ENCODE data around the gene ZNF311. TPM values are rescaled to one million over a fixed set of nuclear protein-coding genes. Genes with fewer than 3 reads are reported as not detected.

ZNF311 gene
- total RNA-seq, 1 donor from 2014 or later = 2.6 TPM

DNA sequence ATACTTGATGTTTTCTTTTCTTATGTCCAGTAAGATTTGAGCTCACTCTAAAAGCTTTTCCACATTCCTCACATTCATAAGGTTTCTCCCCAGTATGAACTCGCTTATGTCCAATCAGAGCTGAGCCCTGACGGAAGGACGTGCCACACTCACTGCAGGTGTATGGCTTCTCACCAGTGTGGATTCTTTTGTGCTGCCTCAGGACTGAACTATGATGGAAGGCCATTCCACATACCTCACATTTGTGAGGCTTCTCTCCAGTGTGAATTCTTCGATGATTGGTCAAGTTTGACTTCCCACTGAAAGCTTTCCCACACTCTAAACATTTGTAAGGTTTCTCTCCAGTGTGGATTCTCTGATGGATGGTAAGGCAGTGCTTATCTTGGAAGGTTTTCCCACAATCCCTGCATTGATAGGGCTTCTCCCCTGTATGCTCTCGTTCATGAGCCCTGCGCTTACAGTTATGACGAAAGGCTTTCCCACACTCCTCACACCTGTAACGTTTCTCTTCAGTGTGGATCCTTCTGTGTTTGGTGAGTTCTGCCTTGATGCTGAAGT lies 9.9 kb downstream of the ZNF311 start:
- DNase-seq (ENCODE audit: low read depth) = no peak

DNA sequence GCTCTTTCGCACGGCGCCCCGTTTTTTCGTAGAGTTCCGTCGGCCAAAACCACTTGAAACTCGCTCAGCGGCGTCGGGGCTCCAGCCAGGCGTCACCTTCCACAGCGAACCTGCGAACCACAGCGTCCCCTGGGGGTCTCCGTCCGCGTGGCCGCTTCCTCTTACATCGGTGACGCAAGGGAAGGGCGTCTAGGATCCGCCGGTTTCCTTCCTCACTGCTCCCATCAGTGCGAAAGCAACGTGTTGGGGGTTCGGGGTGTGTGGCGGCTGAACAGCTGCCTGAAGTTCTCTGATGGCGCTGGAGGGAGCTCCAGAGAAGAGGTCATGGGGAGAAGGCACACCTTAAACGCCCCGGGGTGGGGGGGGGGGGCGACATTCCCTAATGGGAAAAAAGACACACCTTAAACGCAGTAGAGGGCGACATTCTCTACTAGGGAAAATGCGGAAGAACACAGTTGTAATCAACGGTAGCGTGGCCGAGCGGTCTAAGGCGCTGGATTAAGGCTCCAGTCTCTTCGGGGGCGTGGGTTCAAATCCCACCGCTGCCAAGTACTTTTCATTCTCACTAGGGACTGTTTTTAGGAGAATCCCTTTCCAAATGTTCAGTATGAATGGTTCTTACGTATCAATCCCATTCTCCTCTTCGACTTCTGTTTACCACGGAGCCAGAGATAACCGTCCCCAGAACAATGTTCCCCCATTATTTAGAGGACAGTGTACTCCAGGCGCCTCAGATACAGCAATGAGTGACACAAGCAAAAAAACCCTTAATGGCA lies 16.4 kb downstream of the ZNF311 start:
- no peaks in the 10 kb centered on the region for H3K27me3 ChIP-seq (ENCODE audit: control insufficient read depth, insufficient read depth, low read length)
- no peaks in the 10 kb centered on the region for H3K36me3 ChIP-seq (ENCODE audit: control insufficient read depth, insufficient read depth, low read length)
- TF ChIP-seq, protein P1, sequence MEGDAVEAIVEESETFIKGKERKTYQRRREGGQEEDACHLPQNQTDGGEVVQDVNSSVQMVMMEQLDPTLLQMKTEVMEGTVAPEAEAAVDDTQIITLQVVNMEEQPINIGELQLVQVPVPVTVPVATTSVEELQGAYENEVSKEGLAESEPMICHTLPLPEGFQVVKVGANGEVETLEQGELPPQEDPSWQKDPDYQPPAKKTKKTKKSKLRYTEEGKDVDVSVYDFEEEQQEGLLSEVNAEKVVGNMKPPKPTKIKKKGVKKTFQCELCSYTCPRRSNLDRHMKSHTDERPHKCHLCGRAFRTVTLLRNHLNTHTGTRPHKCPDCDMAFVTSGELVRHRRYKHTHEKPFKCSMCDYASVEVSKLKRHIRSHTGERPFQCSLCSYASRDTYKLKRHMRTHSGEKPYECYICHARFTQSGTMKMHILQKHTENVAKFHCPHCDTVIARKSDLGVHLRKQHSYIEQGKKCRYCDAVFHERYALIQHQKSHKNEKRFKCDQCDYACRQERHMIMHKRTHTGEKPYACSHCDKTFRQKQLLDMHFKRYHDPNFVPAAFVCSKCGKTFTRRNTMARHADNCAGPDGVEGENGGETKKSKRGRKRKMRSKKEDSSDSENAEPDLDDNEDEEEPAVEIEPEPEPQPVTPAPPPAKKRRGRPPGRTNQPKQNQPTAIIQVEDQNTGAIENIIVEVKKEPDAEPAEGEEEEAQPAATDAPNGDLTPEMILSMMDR (IDR thresholded peaks at IDR 0.05; ENCODE audit: insufficient read depth, low read length, poor library complexity, severe bottlenecking) = peak; percentile 63
- DNase-seq (ENCODE audit: low read depth) = no peak
- H3K4me3 ChIP-seq (ENCODE audit: low read depth, low read length) = peak overlapping the region; percentile 42

More for the DNA sequence above, 9.9 kb downstream of the ZNF311 start:
- Histone ChIP-seq H3K27me3 (ENCODE audit: control insufficient read depth, insufficient read depth, low read length) (no peaks in the 10 kb centered on the region), H3K4me3 (ENCODE audit: low read depth, low read length) (no peak overlapping the region), H3K36me3 (ENCODE audit: control insufficient read depth, insufficient read depth, low read length) (no peaks in the 10 kb centered on the region)
- TF ChIP-seq, protein P1 (IDR thresholded peaks at IDR 0.05; ENCODE audit: insufficient read depth, low read length, poor library complexity, severe bottlenecking) = no peak

DNA sequence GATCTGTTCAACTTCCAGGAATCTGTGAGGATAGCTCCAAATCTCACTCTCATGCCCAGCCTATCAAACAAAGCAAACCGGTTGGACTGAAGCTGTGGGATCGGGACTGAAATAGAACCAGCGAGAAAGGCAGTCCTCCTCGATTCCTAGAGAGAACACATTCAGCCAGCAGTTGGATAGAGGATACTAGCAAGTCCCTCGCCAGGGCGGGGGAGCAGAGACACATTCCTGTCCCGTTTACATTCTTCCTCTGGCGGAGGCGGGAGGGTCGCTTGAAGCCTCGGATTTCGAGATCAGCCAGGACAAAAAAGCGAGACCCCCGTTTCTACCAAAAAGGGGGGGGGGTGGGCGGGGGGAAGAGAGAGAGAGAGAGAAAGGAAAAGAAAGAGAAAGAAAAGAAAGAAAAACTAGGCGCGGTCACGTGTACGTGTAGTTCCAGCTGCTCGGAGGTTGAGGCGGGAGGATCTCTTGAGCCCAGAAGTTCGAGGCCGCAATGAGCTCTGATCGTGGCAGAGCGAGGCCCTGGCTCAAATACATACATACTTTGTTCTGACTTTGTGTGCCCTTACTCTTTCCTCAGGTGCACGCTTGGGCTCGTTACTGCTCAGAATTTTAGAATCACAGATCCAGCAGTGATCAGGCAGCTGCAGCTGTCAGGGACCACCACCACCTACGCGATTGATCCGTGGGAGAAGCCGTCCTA lies 19.5 kb downstream of the ZNF311 start:
- no peaks in the 10 kb centered on the region for H3K27me3 ChIP-seq (ENCODE audit: control insufficient read depth, insufficient read depth, low read length)
- TF ChIP-seq, protein P1 (IDR thresholded peaks at IDR 0.05; ENCODE audit: insufficient read depth, low read length, poor library complexity, severe bottlenecking) = no peak
- DNase-seq (ENCODE audit: low read depth) = peak; percentile 93
- no peaks in the 10 kb centered on the region for H3K36me3 ChIP-seq (ENCODE audit: control insufficient read depth, insufficient read depth, low read length)
- H3K4me3 ChIP-seq (ENCODE audit: low read depth, low read length) = peak overlapping the region; percentile 39

DNA sequence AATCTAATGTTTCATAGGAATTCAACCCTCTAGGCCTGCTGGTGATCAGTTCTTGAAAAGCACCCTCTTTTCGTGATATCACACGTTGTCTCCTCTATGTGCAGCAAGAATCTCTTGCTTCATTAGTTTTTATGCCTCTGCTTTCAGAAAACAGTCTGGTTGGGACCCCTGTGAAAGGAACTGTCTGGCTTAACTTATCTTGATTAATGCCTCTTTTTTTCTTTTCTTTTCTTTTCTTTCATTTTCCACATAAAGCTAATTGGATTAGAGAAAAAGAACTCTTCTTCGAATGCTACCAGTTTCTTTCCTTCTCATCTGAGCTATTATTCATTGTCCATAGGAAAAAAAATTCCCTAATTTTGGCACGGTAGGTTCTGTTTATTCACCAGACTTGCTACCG lies 21.3 kb downstream of the ZNF311 start:
- no peak overlapping the region for H3K4me3 ChIP-seq (ENCODE audit: low read depth, low read length)
- DNase-seq (ENCODE audit: low read depth) = no peak
- TF ChIP-seq, protein P1 (IDR thresholded peaks at IDR 0.05; ENCODE audit: insufficient read depth, low read length, poor library complexity, severe bottlenecking) = no peak

DNA sequence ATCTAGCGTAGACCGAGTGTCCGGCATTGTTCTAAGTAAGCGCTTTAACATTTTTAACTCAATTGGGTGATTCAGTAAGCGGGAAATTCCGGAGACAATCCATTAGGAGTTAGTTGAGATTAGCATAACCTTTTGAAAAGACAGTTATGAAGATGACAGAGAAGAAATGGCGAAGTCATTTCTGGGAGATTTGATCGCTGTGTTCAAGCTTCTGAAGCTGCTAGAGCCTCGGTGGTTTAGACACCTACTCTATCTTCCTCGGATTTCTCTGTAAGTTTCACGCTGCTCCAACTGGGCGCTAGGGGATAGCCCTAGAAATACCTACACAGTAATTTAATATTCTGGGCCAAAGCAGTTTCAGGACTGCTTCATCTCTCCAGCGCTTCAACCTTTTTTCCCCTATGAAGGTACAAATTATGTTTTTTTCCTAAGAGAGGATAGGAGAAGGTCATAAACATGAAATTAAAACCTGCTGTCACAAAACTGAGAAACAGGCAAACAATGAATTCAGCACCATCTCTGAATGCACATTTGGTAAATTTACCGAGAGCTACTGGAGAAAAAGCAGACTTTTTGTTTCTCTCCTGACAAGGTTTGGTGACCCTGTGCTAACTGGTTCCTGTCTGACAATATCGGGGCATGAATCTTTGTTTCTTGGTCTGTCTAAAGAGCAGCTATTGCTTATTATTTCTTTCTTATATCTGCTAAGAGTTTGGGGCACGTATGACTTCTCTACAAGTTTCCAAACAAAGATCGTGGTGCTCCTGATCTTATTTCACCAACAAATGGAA lies 22.4 kb downstream of the ZNF311 start:
- Histone ChIP-seq H3K27me3 (ENCODE audit: control insufficient read depth, insufficient read depth, low read length) (no peaks in the 10 kb centered on the region), H3K36me3 (ENCODE audit: control insufficient read depth, insufficient read depth, low read length) (no peaks in the 10 kb centered on the region), H3K4me3 (ENCODE audit: low read depth, low read length) (peak overlapping the region; percentile 46)
- TF ChIP-seq, protein P1 (IDR thresholded peaks at IDR 0.05; ENCODE audit: insufficient read depth, low read length, poor library complexity, severe bottlenecking) = peak; percentile 24
- DNase-seq (ENCODE audit: low read depth) = no peak

More for the DNA sequence above, 21.3 kb downstream of the ZNF311 start:
- Histone ChIP-seq H3K36me3 (ENCODE audit: control insufficient read depth, insufficient read depth, low read length) (no peaks in the 10 kb centered on the region), H3K27me3 (ENCODE audit: control insufficient read depth, insufficient read depth, low read length) (no peaks in the 10 kb centered on the region)
